ENCODE results near the gene ZNF701.
"Not testable (repeated sequence)": the region's sequence is repeated elsewhere in the genome, so short reads cannot be mapped to it uniquely, and the experiment has no call there.

ZNF701 gene

GRCh38 chr19:52538815-52539214 is 31.3 kb upstream of the ZNF701 start:
- DNase-seq (ENCODE audit: low read depth, low spot score); H3K4me3 ChIP-seq (ENCODE audit: low read length); H3K4me1 ChIP-seq (ENCODE audit: control insufficient read depth, insufficient read depth, low read length); H3K27me3 ChIP-seq (ENCODE audit: control insufficient read depth, insufficient read depth, low read length); H3K36me3 ChIP-seq (ENCODE audit: control insufficient read depth, insufficient read depth, low read length); H3K9me3 ChIP-seq (ENCODE audit: control insufficient read depth, insufficient read depth, low read length); H3K27ac ChIP-seq (ENCODE audit: low read length): not testable (repeated sequence)
- no CpG with 5 or more reads among the region's 4 CpGs for WGBS (ENCODE audit: insufficient coverage, insufficient read length)

GRCh38 chr19:52541176-52541575 is 28.9 kb upstream of the ZNF701 start:
- DNase-seq (ENCODE audit: low read depth, low spot score); H3K36me3 ChIP-seq (ENCODE audit: control insufficient read depth, insufficient read depth, low read length); H3K9me3 ChIP-seq (ENCODE audit: control insufficient read depth, insufficient read depth, low read length); H3K27me3 ChIP-seq (ENCODE audit: control insufficient read depth, insufficient read depth, low read length); H3K4me1 ChIP-seq (ENCODE audit: control insufficient read depth, insufficient read depth, low read length); H3K4me3 ChIP-seq (ENCODE audit: low read length); H3K27ac ChIP-seq (ENCODE audit: low read length): not testable (repeated sequence)
- WGBS (ENCODE audit: insufficient coverage, insufficient read length) = no CpG with 5 or more reads among the region's 5 CpGs

GRCh38 chr19:52541608-52542007 is 28.5 kb upstream of the ZNF701 start:
- no peaks in the 10 kb centered on the region for H3K4me1 ChIP-seq (ENCODE audit: control insufficient read depth, insufficient read depth, low read length)
- H3K27me3 ChIP-seq (ENCODE audit: control insufficient read depth, insufficient read depth, low read length) = no peaks in the 10 kb centered on the region
- WGBS (ENCODE audit: insufficient coverage, insufficient read length) = no CpG with 5 or more reads among the region's 5 CpGs
- no peak for DNase-seq (ENCODE audit: low read depth, low spot score)
- H3K4me3 ChIP-seq (ENCODE audit: low read length) = no peak overlapping the region
- H3K9me3 ChIP-seq (ENCODE audit: control insufficient read depth, insufficient read depth, low read length) = no peaks in the 10 kb centered on the region
- H3K27ac ChIP-seq (ENCODE audit: low read length) = no peak overlapping the region
- H3K36me3 ChIP-seq (ENCODE audit: control insufficient read depth, insufficient read depth, low read length) = peaks cover 7% of the 10 kb centered on the region; the same call in 1 of the 2 replicates

DNA sequence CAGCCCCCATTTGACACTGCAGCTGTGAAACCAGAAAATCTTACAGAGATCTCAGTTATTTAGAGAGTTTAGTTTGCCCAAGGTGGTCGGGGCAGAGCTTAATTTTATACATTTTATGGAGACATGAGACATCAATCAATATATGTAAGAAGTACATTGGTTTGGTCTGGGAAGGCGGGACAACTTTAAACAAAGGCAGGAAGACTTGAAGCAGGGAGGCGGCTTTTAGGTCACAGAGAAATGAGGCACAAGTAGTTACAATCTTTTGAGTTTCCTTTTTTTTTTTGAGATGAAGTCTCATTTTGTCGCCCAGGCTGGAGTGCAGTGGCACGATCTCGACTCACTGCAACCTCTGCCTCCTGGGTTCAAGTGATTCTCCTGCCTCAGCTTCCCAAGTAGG is 27.5 kb upstream of the ZNF701 start:
- H3K4me3 ChIP-seq (ENCODE audit: low read length); H3K36me3 ChIP-seq (ENCODE audit: control insufficient read depth, insufficient read depth, low read length); H3K27ac ChIP-seq (ENCODE audit: low read length); H3K4me1 ChIP-seq (ENCODE audit: control insufficient read depth, insufficient read depth, low read length); H3K9me3 ChIP-seq (ENCODE audit: control insufficient read depth, insufficient read depth, low read length); DNase-seq (ENCODE audit: low read depth, low spot score); H3K27me3 ChIP-seq (ENCODE audit: control insufficient read depth, insufficient read depth, low read length): not testable (repeated sequence)
- WGBS (ENCODE audit: insufficient coverage, insufficient read length) = no CpG with 5 or more reads among the region's 6 CpGs

DNA sequence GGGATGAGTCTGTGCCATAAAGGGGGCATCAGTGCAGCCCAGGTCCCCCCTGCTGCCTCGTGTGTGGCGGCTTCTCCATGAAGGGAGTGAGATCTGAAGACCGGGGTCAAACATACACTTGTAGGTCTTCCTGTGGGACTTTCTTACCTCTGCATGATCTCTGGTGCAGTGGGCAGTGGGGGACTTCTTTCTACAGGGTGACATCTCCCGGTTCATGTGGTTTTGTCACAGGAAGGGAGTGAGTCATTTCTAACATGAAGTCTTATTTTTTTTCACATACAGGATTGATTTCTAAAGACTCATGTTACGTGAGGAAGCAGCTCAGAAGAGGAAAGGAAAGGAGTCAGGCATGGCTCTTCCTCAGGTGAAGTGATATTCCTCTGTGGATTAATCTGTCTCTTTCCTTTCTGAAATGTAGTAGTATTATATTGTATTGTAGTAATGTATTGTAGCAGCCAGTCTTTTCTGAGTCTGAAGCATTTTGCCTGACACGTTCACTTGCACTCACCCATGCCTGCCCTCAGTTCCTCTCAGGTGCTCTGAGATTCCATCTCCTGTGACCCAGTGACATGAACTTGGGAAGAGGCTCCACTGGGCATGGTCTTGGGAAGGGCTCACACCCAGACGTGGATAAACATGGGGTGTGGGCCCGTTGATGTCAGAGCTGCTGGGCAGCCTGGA is 27.0 kb upstream of the ZNF701 start:
- Histone ChIP-seq H3K4me3 (ENCODE audit: low read length) (no peak overlapping the region), H3K36me3 (ENCODE audit: control insufficient read depth, insufficient read depth, low read length) (peaks cover 7% of the 10 kb centered on the region; the same call in 1 of the 2 replicates), H3K27ac (ENCODE audit: low read length) (no peak overlapping the region), H3K4me1 (ENCODE audit: control insufficient read depth, insufficient read depth, low read length) (no peaks in the 10 kb centered on the region), H3K27me3 (ENCODE audit: control insufficient read depth, insufficient read depth, low read length) (no peaks in the 10 kb centered on the region), H3K9me3 (ENCODE audit: control insufficient read depth, insufficient read depth, low read length) (no peaks in the 10 kb centered on the region)
- WGBS (ENCODE audit: insufficient coverage, insufficient read length) = no CpG with 5 or more reads among the region's 8 CpGs
- DNase-seq (ENCODE audit: low read depth, low spot score) = no peak

GRCh38 chr19:52554216-52554971 is 15.7 kb upstream of the ZNF701 start:
- no peaks in the 10 kb centered on the region for H3K4me1 ChIP-seq (ENCODE audit: control insufficient read depth, insufficient read depth, low read length)
- peaks cover 5% of the 10 kb centered on the region for H3K9me3 ChIP-seq (ENCODE audit: control insufficient read depth, insufficient read depth, low read length)
- no peak overlapping the region for H3K4me3 ChIP-seq (ENCODE audit: low read length)
- WGBS (ENCODE audit: insufficient coverage, insufficient read length) = no CpG with 5 or more reads among the region's 15 CpGs
- no peaks in the 10 kb centered on the region for H3K27me3 ChIP-seq (ENCODE audit: control insufficient read depth, insufficient read depth, low read length)
- no peak for DNase-seq (ENCODE audit: low read depth, low spot score)
- no peak overlapping the region for H3K27ac ChIP-seq (ENCODE audit: low read length)
- peaks cover 18% of the 10 kb centered on the region; the same call in 1 of the 2 replicates for H3K36me3 ChIP-seq (ENCODE audit: control insufficient read depth, insufficient read depth, low read length)

GRCh38 chr19:52557231-52557995 is 12.7 kb upstream of the ZNF701 start:
- H3K36me3 ChIP-seq (ENCODE audit: control insufficient read depth, insufficient read depth, low read length) = peaks cover 18% of the 10 kb centered on the region; the same call in 1 of the 2 replicates
- H3K9me3 ChIP-seq (ENCODE audit: control insufficient read depth, insufficient read depth, low read length) = peaks cover 5% of the 10 kb centered on the region
- DNase-seq (ENCODE audit: low read depth, low spot score) = no peak
- H3K4me1 ChIP-seq (ENCODE audit: control insufficient read depth, insufficient read depth, low read length) = no peaks in the 10 kb centered on the region; the same call in 1 of the 2 replicates
- no peak overlapping the region for H3K27ac ChIP-seq (ENCODE audit: low read length)
- H3K4me3 ChIP-seq (ENCODE audit: low read length) = no peak overlapping the region
- WGBS (ENCODE audit: insufficient coverage, insufficient read length) = no CpG with 5 or more reads among the region's 16 CpGs
- H3K27me3 ChIP-seq (ENCODE audit: control insufficient read depth, insufficient read depth, low read length) = no peaks in the 10 kb centered on the region

DNA sequence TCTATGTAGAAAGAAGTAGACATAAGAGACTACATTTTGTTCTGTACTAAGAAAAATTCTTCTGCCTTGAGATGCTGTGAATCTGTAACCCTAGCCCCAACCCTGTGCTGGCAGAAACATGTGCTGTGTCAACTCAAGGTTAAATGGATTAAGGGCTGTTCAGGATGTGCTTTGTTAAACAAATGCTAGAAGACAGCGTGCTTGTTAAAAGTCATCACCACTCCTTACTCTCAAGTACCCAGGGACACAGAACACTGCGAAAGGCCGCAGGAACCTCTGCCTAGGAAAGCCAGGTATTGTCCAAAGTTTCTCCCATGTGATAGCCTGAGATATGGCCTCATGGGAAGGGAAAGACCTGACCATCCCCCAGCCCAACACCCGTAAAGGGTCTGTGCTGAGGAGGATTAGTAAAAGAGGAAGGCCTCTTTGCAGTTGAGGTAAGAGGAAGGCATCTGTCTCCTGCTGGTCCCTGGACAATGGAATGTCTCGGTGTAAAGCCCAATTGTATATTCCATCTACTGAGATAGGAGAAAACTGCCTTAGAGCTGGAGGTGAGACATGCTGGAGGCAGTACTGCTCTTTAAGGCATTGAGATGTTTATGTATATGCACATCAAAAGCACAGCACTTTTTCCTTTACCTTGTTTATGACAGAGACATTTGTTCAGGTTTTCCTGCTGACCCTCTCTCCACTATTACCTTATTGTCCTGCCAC is 11.2 kb upstream of the ZNF701 start:
- peaks cover 15% of the 10 kb centered on the region; the same call in 1 of the 2 replicates for H3K36me3 ChIP-seq (ENCODE audit: control insufficient read depth, insufficient read depth, low read length)
- not testable (repeated sequence) for H3K27ac ChIP-seq (ENCODE audit: low read length); H3K27me3 ChIP-seq (ENCODE audit: control insufficient read depth, insufficient read depth, low read length); H3K9me3 ChIP-seq (ENCODE audit: control insufficient read depth, insufficient read depth, low read length); H3K4me3 ChIP-seq (ENCODE audit: low read length); H3K4me1 ChIP-seq (ENCODE audit: control insufficient read depth, insufficient read depth, low read length); DNase-seq (ENCODE audit: low read depth, low spot score)
- no CpG with 5 or more reads among the region's 5 CpGs for WGBS (ENCODE audit: insufficient coverage, insufficient read length)

GRCh38 chr19:52561611-52562010 is 8.5 kb upstream of the ZNF701 start:
- not testable (repeated sequence) for H3K9me3 ChIP-seq (ENCODE audit: control insufficient read depth, insufficient read depth, low read length); H3K36me3 ChIP-seq (ENCODE audit: control insufficient read depth, insufficient read depth, low read length)
- no CpG with 5 or more reads among the region's 8 CpGs for WGBS (ENCODE audit: insufficient coverage, insufficient read length)

GRCh38 chr19:52566121-52566520 is 4.0 kb upstream of the ZNF701 start:
- no peak overlapping the region for H3K4me3 ChIP-seq (ENCODE audit: low read length)
- H3K27ac ChIP-seq (ENCODE audit: low read length) = no peak overlapping the region
- DNase-seq (ENCODE audit: low read depth, low spot score) = no peak
- H3K36me3 ChIP-seq (ENCODE audit: control insufficient read depth, insufficient read depth, low read length) = no peaks in the 10 kb centered on the region
- H3K27me3 ChIP-seq (ENCODE audit: control insufficient read depth, insufficient read depth, low read length) = no peaks in the 10 kb centered on the region
- WGBS (ENCODE audit: insufficient coverage, insufficient read length) = no CpG with 5 or more reads among the region's 6 CpGs
- no peaks in the 10 kb centered on the region for H3K9me3 ChIP-seq (ENCODE audit: control insufficient read depth, insufficient read depth, low read length)
- peaks cover 5% of the 10 kb centered on the region; the same call in 1 of the 2 replicates for H3K4me1 ChIP-seq (ENCODE audit: control insufficient read depth, insufficient read depth, low read length)

More at GRCh38 chr19:52561611-52562010, 8.5 kb upstream of the ZNF701 start:
- not testable (repeated sequence) for H3K4me1 ChIP-seq (ENCODE audit: control insufficient read depth, insufficient read depth, low read length); H3K27ac ChIP-seq (ENCODE audit: low read length); DNase-seq (ENCODE audit: low read depth, low spot score); H3K4me3 ChIP-seq (ENCODE audit: low read length); H3K27me3 ChIP-seq (ENCODE audit: control insufficient read depth, insufficient read depth, low read length)

Data from iPS DF 6.9 (cell line).